HepG2 (cell line): ENCODE measurements around the gene ANKUB1. TPM values are rescaled to one million over a fixed set of nuclear protein-coding genes. Genes with fewer than 3 reads are reported as not detected.
A peak's percentile ranks its signal among the peaks of the same experiment; 100 is the strongest.

Experiments used
- ATF7 ChIP-seq, 2 experiments: fragments of 450-650 bp in 1 of 2; sonication (generic) in 1 of 2; formaldehyde crosslinking in 1 of 2; IDR thresholded peaks; 2 replicates each; pipeline versions ENCODE4 v1.4.0 to v1.6.1; 2016 to 2020; ENCODE audit warnings: antibody characterized with exemption in 1 of 2, mild to moderate bottlenecking in 1 of 2, missing genetic modification reagents in 1 of 2
- CC2D1A ChIP-seq: sonication (generic); formaldehyde crosslinking; IDR thresholded peaks from 2 replicates; pipeline ENCODE4 v1.8.1; 2023; ENCODE audit warnings: mild to moderate bottlenecking, missing genetic modification reagents
- GTF3A ChIP-seq: sonication (generic); formaldehyde crosslinking; conservative IDR thresholded peaks from 2 replicates; pipeline ENCODE4 v1.4.0; 2020; ENCODE audit warnings: mild to moderate bottlenecking, missing genetic modification reagents
- KDM3A ChIP-seq: IDR thresholded peaks from 2 replicates; pipeline ENCODE4 v1.6.1; 2018; ENCODE audit warnings: low read depth, missing compliant biosample characterization
- MXD4 ChIP-seq: IDR thresholded peaks from 2 replicates; pipeline ENCODE4 v1.6.1; 2016; ENCODE audit warnings: mild to moderate bottlenecking, missing biosample characterization, missing genetic modification reagents
- NR2F2 ChIP-seq: IDR thresholded peaks from 2 replicates; pipeline ENCODE4 v1.6.1; 2012; ENCODE audit warnings: low read depth, inconsistent platforms, borderline replicate concordance
- ONECUT2 ChIP-seq: sonication (generic); formaldehyde crosslinking; IDR thresholded peaks from 2 replicates; pipeline ENCODE4 v1.4.0; 2020; ENCODE audit warnings: missing genetic modification reagents
- PAWR ChIP-seq: sonication (generic); formaldehyde crosslinking; IDR thresholded peaks from 2 replicates; pipeline ENCODE4 v1.4.0; 2020; ENCODE audit warnings: missing genetic modification reagents, mild to moderate bottlenecking, borderline replicate concordance
- POGZ ChIP-seq: sonication (generic); formaldehyde crosslinking; IDR thresholded peaks from 2 replicates; pipeline ENCODE4 v1.4.0; 2020; ENCODE audit warnings: mild to moderate bottlenecking, missing genetic modification reagents
- SETDB1 ChIP-seq: sonication (generic); formaldehyde crosslinking; IDR thresholded peaks from 2 replicates; pipeline ENCODE4 v1.5.1; 2020; ENCODE audit warnings: missing genetic modification reagents, mild to moderate bottlenecking, borderline replicate concordance
- TGIF2 ChIP-seq: IDR thresholded peaks from 2 replicates; pipeline ENCODE4 v1.6.1; 2016; ENCODE audit warnings: control low read depth, missing compliant biosample characterization
- ZBTB7A ChIP-seq: sonication (generic); formaldehyde crosslinking; IDR thresholded peaks from 2 replicates; pipeline ENCODE4 v1.8.0; 2022; ENCODE audit warnings: mild to moderate bottlenecking, missing genetic modification reagents
- ZNF124 ChIP-seq: sonication (generic); formaldehyde crosslinking; IDR thresholded peaks from 2 replicates; pipeline ENCODE4 v1.4.0; 2020; ENCODE audit warnings: missing genetic modification reagents
- ZNF136 ChIP-seq: sonication (generic); formaldehyde crosslinking; IDR thresholded peaks from 2 replicates; pipeline ENCODE4 v1.8.1; 2022; ENCODE audit warnings: low read depth, mild to moderate bottlenecking, moderate library complexity, missing genetic modification reagents
- ZNF260 ChIP-seq: sonication (generic); formaldehyde crosslinking; IDR thresholded peaks from 2 replicates; pipeline ENCODE4 v1.4.0; 2020; ENCODE audit warnings: missing genetic modification reagents, low read depth, mild to moderate bottlenecking, borderline replicate concordance
- ZNF282 ChIP-seq: fragments of 450-650 bp; IDR thresholded peaks from 2 replicates; pipeline ENCODE4 v1.6.1; 2018; ENCODE audit not compliant: partially characterized antibody
- ZNF460 ChIP-seq: sonication (generic); formaldehyde crosslinking; IDR thresholded peaks from 2 replicates; pipeline ENCODE4 v1.5.1; 2020; ENCODE audit warnings: missing genetic modification reagents, mild to moderate bottlenecking, borderline replicate concordance
- ZNF468 ChIP-seq: sonication (generic); formaldehyde crosslinking; IDR thresholded peaks from 2 replicates; pipeline ENCODE4 v1.8.0; 2022; ENCODE audit warnings: mild to moderate bottlenecking, moderate library complexity, missing genetic modification reagents
- polyA plus RNA-seq, 8 experiments: library from polyadenylated mRNA; depleted of rRNA in 3 of 8; stranded (reverse) in 7 of 8; unstranded in 1 of 8; fragments of >200 nt; fragmentation: Illumina TruSeq in 4 of 8; extraction: Trizol in 4 of 8; gene quantifications; 2 replicates each; pipeline versions ENCODE4 v1.2.1 to v1.2.3, GENCODE V29; 2011 to 2016; ENCODE audit warnings: low read depth in 4 of 8, missing spikeins in 1 of 8, mixed read lengths in 1 of 8; ENCODE audit not compliant: insufficient read depth in 1 of 8
- total RNA-seq, 5 experiments: library from RNA; depleted of rRNA; stranded (reverse); fragments of >200 nt; fragmentation: Illumina TruSeq; extraction: Trizol; gene quantifications; 2 replicates each; pipeline ENCODE4 v1.2.3, GENCODE V29; 2016; ENCODE audit warnings: low read depth in 1 of 5
- TF ChIP-seq, protein P1 (sequence below): fragments of 450-650 bp; IDR thresholded peaks from 2 replicates; pipeline ENCODE4 v1.6.1; 2017
- TF ChIP-seq, protein P2 (sequence below): sonication (generic); formaldehyde crosslinking; IDR thresholded peaks from 2 replicates; pipeline ENCODE4 v1.4.0; 2020; ENCODE audit warnings: missing genetic modification reagents
- TF ChIP-seq, protein P3 (sequence below): sonication (generic); formaldehyde crosslinking; IDR thresholded peaks from 2 replicates; pipeline ENCODE4; 2020; ENCODE audit warnings: missing genetic modification reagents, mild to moderate bottlenecking, borderline replicate concordance
- TF ChIP-seq, protein P4 (sequence below): sonication (generic); formaldehyde crosslinking; IDR thresholded peaks from 2 replicates; pipeline ENCODE4 v1.8.0; 2022; ENCODE audit warnings: missing genetic modification reagents, low read depth, mild to moderate bottlenecking, borderline replicate concordance

The ANKUB1 gene
- total and polyA plus RNA-seq, 2 of the 13 experiments (the other 11 are each of a cell fraction or from before 2014, with no cell fraction given), result not detected

DNA sequence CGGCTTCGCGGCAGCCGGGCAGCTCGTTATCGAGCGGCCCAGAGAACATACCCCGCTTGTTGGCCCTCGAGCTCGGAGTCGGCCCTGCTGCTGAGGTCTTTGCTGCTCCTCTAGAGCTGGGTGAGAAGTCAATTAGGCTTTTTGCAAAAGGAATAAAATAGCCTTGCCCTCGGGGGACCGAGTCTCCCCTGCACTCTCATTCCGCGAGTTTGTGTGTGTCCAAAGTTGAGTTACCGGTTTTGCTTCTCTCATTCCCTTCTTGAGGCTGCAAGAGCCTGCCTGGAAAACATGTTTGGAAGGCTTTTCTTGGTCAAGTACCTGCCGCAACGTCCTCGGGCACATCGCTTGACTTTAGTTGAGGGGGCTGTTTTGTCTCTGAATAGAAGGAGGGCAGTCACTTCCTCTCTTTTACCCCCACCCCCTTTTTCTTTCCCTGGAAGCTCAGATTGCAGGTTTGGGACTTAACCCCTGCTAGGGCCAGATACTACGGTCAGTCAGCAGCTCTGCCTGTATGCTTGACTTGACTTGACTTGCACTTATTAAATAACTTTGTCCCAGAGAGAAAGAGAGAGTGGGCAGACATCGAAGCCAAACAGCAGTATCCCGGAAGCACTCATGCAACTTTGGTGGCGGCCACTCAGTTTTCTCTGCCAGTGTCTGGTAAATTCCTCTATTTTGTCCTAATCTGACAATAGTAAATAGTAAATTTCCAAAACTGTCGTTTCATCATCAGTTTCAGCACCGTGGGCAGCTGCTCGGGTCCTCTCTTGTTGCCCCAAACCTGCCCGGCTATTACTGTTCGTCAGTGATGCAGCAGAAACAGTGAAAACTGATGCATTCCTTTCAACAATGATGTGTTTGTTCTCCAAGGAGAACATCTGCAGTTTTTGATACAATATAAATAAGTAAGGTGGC lies 21.3 kb upstream of the ANKUB1 start (continued):
- TF ChIP-seq, protein P1, sequence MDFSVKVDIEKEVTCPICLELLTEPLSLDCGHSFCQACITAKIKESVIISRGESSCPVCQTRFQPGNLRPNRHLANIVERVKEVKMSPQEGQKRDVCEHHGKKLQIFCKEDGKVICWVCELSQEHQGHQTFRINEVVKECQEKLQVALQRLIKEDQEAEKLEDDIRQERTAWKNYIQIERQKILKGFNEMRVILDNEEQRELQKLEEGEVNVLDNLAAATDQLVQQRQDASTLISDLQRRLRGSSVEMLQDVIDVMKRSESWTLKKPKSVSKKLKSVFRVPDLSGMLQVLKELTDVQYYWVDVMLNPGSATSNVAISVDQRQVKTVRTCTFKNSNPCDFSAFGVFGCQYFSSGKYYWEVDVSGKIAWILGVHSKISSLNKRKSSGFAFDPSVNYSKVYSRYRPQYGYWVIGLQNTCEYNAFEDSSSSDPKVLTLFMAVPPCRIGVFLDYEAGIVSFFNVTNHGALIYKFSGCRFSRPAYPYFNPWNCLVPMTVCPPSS, result no peak
- TF ChIP-seq SETDB1 (CRISPR knock-in tag), result no peak
- no peak for TF ChIP-seq ZNF124 (CRISPR knock-in tag)
- TF ChIP-seq, protein P2, sequence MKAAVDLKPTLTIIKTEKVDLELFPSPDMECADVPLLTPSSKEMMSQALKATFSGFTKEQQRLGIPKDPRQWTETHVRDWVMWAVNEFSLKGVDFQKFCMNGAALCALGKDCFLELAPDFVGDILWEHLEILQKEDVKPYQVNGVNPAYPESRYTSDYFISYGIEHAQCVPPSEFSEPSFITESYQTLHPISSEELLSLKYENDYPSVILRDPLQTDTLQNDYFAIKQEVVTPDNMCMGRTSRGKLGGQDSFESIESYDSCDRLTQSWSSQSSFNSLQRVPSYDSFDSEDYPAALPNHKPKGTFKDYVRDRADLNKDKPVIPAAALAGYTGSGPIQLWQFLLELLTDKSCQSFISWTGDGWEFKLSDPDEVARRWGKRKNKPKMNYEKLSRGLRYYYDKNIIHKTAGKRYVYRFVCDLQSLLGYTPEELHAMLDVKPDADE, result 0 out of 2 replicates have a peak, but pooled peaks have one; percentile 32
- TF ChIP-seq ATF7 (IDR thresholded peaks at IDR 0.05), result no peak
- TF ChIP-seq ATF7 (CRISPR knock-in tag; IDR thresholded peaks at IDR 0.05), result no peak
- TF ChIP-seq ZNF282, result no peak
- no peak for TF ChIP-seq ZBTB7A (CRISPR knock-in tag)
- TF ChIP-seq ZNF460 (CRISPR knock-in tag), result no peak
- peak; percentile 46; the same call in 1 of the 2 replicates for TF ChIP-seq POGZ
- no peak for TF ChIP-seq KDM3A
- TF ChIP-seq ZNF468, result no peak
- TF ChIP-seq, protein P3, sequence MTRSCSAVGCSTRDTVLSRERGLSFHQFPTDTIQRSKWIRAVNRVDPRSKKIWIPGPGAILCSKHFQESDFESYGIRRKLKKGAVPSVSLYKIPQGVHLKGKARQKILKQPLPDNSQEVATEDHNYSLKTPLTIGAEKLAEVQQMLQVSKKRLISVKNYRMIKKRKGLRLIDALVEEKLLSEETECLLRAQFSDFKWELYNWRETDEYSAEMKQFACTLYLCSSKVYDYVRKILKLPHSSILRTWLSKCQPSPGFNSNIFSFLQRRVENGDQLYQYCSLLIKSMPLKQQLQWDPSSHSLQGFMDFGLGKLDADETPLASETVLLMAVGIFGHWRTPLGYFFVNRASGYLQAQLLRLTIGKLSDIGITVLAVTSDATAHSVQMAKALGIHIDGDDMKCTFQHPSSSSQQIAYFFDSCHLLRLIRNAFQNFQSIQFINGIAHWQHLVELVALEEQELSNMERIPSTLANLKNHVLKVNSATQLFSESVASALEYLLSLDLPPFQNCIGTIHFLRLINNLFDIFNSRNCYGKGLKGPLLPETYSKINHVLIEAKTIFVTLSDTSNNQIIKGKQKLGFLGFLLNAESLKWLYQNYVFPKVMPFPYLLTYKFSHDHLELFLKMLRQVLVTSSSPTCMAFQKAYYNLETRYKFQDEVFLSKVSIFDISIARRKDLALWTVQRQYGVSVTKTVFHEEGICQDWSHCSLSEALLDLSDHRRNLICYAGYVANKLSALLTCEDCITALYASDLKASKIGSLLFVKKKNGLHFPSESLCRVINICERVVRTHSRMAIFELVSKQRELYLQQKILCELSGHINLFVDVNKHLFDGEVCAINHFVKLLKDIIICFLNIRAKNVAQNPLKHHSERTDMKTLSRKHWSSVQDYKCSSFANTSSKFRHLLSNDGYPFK (CRISPR knock-in tag), result 0 out of 2 replicates have a peak, but pooled peaks have one; percentile 2
- no peak for TF ChIP-seq ZNF260 (CRISPR knock-in tag)
- no peak for TF ChIP-seq ZNF136 (CRISPR knock-in tag)
- no peak for TF ChIP-seq MXD4 (CRISPR knock-in tag)
- no peak for TF ChIP-seq PAWR
- TF ChIP-seq TGIF2 (CRISPR knock-in tag), result 0 out of 2 replicates have a peak, but pooled peaks have one; percentile 50
- TF ChIP-seq NR2F2, result no peak
- TF ChIP-seq, protein P4, sequence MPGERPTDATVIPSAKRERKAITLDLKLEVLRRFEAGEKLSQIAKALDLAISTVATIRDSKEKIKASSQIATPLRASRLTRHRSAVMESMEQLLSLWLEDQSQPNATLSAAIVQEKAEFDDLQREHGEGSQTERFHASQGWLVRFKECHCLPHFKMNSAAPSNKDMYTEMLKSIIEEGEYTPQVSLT (CRISPR knock-in tag), result no peak
- 0 out of 2 replicates have a peak, but pooled peaks have one; percentile 31 for TF ChIP-seq GTF3A (CRISPR knock-in tag)
- no peak for TF ChIP-seq CC2D1A (CRISPR knock-in tag)
- TF ChIP-seq ONECUT2 (CRISPR knock-in tag), result no peak
